ENCODE results near the gene FMNL2. TPM values are rescaled to one million over a fixed set of nuclear protein-coding genes. Genes with fewer than 3 reads are reported as not detected.

FMNL2 gene
- total RNA-seq, 4 donors from 2014 or later: 34.6 to 62.1 (median 51.3) TPM

GRCh38 chr2:152558158-152558984, 223.4 kb downstream of the FMNL2 start:
- no peak for ATAC-seq (ENCODE audit: low FRiP score)
- no peak for DNase-seq (ENCODE audit: low spot score)
- no peak for TF ChIP-seq CTCF (IDR thresholded peaks at IDR 0.05)

GRCh38 chr2:152559008-152559407, 224.0 kb downstream of the FMNL2 start:
- TF ChIP-seq CTCF (IDR thresholded peaks at IDR 0.05): no peak
- ATAC-seq (ENCODE audit: low FRiP score) (no peak), DNase-seq (ENCODE audit: low spot score) (no peak)

- DNase-seq (ENCODE audit: low spot score) (no peak), ATAC-seq (ENCODE audit: low FRiP score) (no peak)
- no peak for TF ChIP-seq CTCF (IDR thresholded peaks at IDR 0.05)
Measured at GRCh38 chr2:152560166-152560565, 225.2 kb downstream of the FMNL2 start.

GRCh38 chr2:152560873-152561595, 226.1 kb downstream of the FMNL2 start:
- ATAC-seq (ENCODE audit: low FRiP score): no peak
- TF ChIP-seq CTCF (IDR thresholded peaks at IDR 0.05): no peak
- DNase-seq (ENCODE audit: low spot score): no peak

- ATAC-seq (ENCODE audit: low FRiP score): no peak
- TF ChIP-seq CTCF (IDR thresholded peaks at IDR 0.05): no peak
- no peak for DNase-seq (ENCODE audit: low spot score)
Measured at GRCh38 chr2:152562198-152562884, 227.4 kb downstream of the FMNL2 start.

- ATAC-seq (ENCODE audit: low FRiP score): no peak
- DNase-seq (ENCODE audit: low spot score): no peak
- no peak for TF ChIP-seq CTCF (IDR thresholded peaks at IDR 0.05)
Measured at GRCh38 chr2:152563764-152564163, 228.8 kb downstream of the FMNL2 start.

Measured in omental fat pad (tissue), 4 donors.